Esophagus squamous epithelium (tissue), 5 donors: ENCODE results near the gene MORC1. TPM values are rescaled to one million over a fixed set of nuclear protein-coding genes. Genes with fewer than 3 reads are reported as not detected.

Source experiments
- DNase-seq: peaks from one replicate; lab custom pipeline; 2025; lab: John Stamatoyannopoulos, UW
- H3K27ac ChIP-seq, 4 donors: fragments of 200-600 bp; sonication (generic); one replicate each; pipeline ENCODE4 v1.5.1; 2016 to 2019; ENCODE audit warnings: mild to moderate bottlenecking in 1 of 4
- H3K27me3 ChIP-seq, 4 donors: fragments of 200-600 bp; sonication (generic); 1 replicate in 3 of 4; 2 replicates in 1 of 4; pipeline versions ENCODE4 v1.5.1 to v1.6.0; 2017 to 2021; ENCODE audit warnings: antibody characterized with exemption in 1 of 4
- H3K36me3 ChIP-seq, 3 donors: fragments of 200-600 bp; sonication (generic); one replicate each; pipeline ENCODE4 v1.5.1; 2016 to 2019
- H3K4me1 ChIP-seq, 3 donors: fragments of 200-600 bp; sonication (generic); one replicate each; pipeline ENCODE4 v1.5.1; 2017 to 2019
- H3K4me3 ChIP-seq, 4 donors: fragments of 200-600 bp; sonication (generic); 1 replicate in 3 of 4; 2 replicates in 1 of 4; pipeline ENCODE4 v1.5.1; 2016 to 2019; ENCODE audit warnings: mild to moderate bottlenecking in 2 of 4, moderate library complexity in 1 of 4
- H3K9me3 ChIP-seq, 3 donors: fragments of 200-600 bp; sonication (generic); one replicate each; pipeline ENCODE4 v1.5.1; 2016 to 2019
- POLR2A ChIP-seq, 4 donors: fragments of 450-650 bp; IDR thresholded peaks; one replicate each; pipeline ENCODE4 v1.6.1; 2017; ENCODE audit warnings: antibody characterized with exemption in 4 of 4, mild to moderate bottlenecking in 4 of 4, moderate library complexity in 3 of 4
- WGBS, 2 donors: methylation state at CpG; one replicate each; pipeline ENCODE4 v1.1.5; 2018; 5-methylcytosine and 5-hydroxymethylcytosine counted together
- intact Hi-C: fragments of 100-400 bp; cut with DNase I; formaldehyde crosslinking; loops from one replicate; pipeline ENCODE4 v1.15.0; 2022
- total RNA-seq, 4 donors: library from RNA; depleted of rRNA; stranded (reverse); fragments of >200 nt; gene quantifications; one replicate each; pipeline ENCODE4 v1.1.0, GENCODE V29; 2016
- TF ChIP-seq, protein P1 (sequence below), 6 experiments: fragments of 450-650 bp in 4 of 6; fragments of 200-600 bp in 2 of 6; sonication (generic) in 2 of 6; IDR thresholded peaks; one replicate each; pipeline ENCODE4 v1.5.1; 2016 to 2019; ENCODE audit warnings: antibody characterized with exemption in 6 of 6, mild to moderate bottlenecking in 4 of 6, moderate library complexity in 4 of 6
- donor health status: DM: yes; HTN: yes; CAD: no.

Gene MORC1
- total RNA-seq, 4 donors from 2014 or later = not detected

- DNase-seq = no peak
- no peaks in the 10 kb centered on the region for H3K9me3 ChIP-seq
- TF ChIP-seq, protein P1, sequence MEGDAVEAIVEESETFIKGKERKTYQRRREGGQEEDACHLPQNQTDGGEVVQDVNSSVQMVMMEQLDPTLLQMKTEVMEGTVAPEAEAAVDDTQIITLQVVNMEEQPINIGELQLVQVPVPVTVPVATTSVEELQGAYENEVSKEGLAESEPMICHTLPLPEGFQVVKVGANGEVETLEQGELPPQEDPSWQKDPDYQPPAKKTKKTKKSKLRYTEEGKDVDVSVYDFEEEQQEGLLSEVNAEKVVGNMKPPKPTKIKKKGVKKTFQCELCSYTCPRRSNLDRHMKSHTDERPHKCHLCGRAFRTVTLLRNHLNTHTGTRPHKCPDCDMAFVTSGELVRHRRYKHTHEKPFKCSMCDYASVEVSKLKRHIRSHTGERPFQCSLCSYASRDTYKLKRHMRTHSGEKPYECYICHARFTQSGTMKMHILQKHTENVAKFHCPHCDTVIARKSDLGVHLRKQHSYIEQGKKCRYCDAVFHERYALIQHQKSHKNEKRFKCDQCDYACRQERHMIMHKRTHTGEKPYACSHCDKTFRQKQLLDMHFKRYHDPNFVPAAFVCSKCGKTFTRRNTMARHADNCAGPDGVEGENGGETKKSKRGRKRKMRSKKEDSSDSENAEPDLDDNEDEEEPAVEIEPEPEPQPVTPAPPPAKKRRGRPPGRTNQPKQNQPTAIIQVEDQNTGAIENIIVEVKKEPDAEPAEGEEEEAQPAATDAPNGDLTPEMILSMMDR (IDR thresholded peaks at IDR 0.05) = no peak
- no peak for TF ChIP-seq POLR2A (IDR thresholded peaks at IDR 0.05)
- H3K36me3 ChIP-seq = no peaks in the 10 kb centered on the region
- 31 to 47% methylated on average over 4 of the region's 4 CpGs for WGBS, 2 donors
- H3K4me3 ChIP-seq = no peak overlapping the region
- H3K4me1 ChIP-seq = no peaks in the 10 kb centered on the region
- no peak overlapping the region for H3K27ac ChIP-seq
- intact Hi-C loops = no loop called here
- H3K27me3 ChIP-seq = no peaks in the 10 kb centered on the region
Observed at GRCh38 chr3:108953210-108953609, 164.7 kb downstream of the MORC1 start.

GRCh38 chr3:108951820-108952501 is 166.0 kb downstream of the MORC1 start:
- 64 to 68% methylated on average over 7 of the region's 7 CpGs for WGBS, 2 donors

DNA sequence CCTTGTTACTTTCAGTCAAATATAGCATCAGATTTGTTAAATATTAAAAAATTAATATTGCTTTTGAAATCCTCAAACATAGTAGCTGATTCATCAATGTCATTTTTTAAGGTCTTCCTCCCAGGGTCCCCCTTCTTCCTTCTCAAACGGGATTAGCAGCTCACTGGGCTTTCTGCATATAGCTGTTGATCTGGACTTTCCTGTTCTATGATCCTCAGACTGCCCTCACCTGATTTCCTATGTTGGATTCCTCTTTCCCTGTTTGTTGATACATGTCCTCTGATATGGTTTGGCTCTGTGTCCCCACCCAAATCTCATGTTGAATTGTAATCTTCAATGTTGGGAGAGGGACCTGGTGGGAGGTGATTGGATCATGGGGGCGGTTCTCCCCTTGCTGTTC is 170.1 kb downstream of the MORC1 start:
- Histone ChIP-seq H3K4me1 (no peaks in the 10 kb centered on the region), H3K27ac (no peak overlapping the region), H3K4me3 (no peak overlapping the region), H3K27me3 (no peaks in the 10 kb centered on the region), H3K36me3 (no peaks in the 10 kb centered on the region), H3K9me3 (no peaks in the 10 kb centered on the region)
- intact Hi-C loops = no loop called here
- WGBS, 2 donors = 57 to 58% methylated on average over 2 of the region's 2 CpGs
- TF ChIP-seq, protein P1 (IDR thresholded peaks at IDR 0.05) = no peak
- TF ChIP-seq POLR2A (IDR thresholded peaks at IDR 0.05) = no peak
- no peak for DNase-seq

More at GRCh38 chr3:108951820-108952501, 166.0 kb downstream of the MORC1 start:
- TF ChIP-seq, protein P1 (IDR thresholded peaks at IDR 0.05) = no peak
- TF ChIP-seq POLR2A (IDR thresholded peaks at IDR 0.05) = no peak
- Histone ChIP-seq H3K36me3 (no peaks in the 10 kb centered on the region), H3K27me3 (no peaks in the 10 kb centered on the region), H3K4me3 (no peak overlapping the region), H3K4me1 (no peaks in the 10 kb centered on the region), H3K27ac (no peak overlapping the region), H3K9me3 (no peaks in the 10 kb centered on the region)
- no peak for DNase-seq
- intact Hi-C loops = no loop called here

- H3K4me3 ChIP-seq = no peak overlapping the region
- WGBS, 2 donors = 54 to 66% methylated on average over 11 of the region's 11 CpGs
- H3K4me1 ChIP-seq = no peaks in the 10 kb centered on the region
- no peaks in the 10 kb centered on the region for H3K9me3 ChIP-seq
- no peaks in the 10 kb centered on the region for H3K36me3 ChIP-seq
- TF ChIP-seq, protein P1 (IDR thresholded peaks at IDR 0.05) = no peak
- TF ChIP-seq POLR2A (IDR thresholded peaks at IDR 0.05) = no peak
- intact Hi-C loops = no loop called here
- H3K27me3 ChIP-seq = no peaks in the 10 kb centered on the region
- DNase-seq = no peak
- no peak overlapping the region for H3K27ac ChIP-seq
Observed at GRCh38 chr3:108946292-108947285, 171.3 kb downstream of the MORC1 start.
